ENCODE measurements around the gene SLC25A21. TPM values are rescaled to one million over a fixed set of nuclear protein-coding genes. Genes with fewer than 3 reads are reported as not detected.

Gene SLC25A21
- total RNA-seq, 1 donor from 2014 or later, result 6.4 TPM

- no peak overlapping the region for H2AFZ ChIP-seq (replicated peaks)
- H3K36me3 ChIP-seq, result no peaks in the 10 kb centered on the region
- no peak overlapping the region for H3K27ac ChIP-seq
- no peaks in the 10 kb centered on the region for H3K27me3 ChIP-seq
- TF ChIP-seq EZH2 (IDR thresholded peaks at IDR 0.05) (no peak), EZH2phosphoT487 (IDR thresholded peaks at IDR 0.05) (no peak)
- TF ChIP-seq, protein P1, sequence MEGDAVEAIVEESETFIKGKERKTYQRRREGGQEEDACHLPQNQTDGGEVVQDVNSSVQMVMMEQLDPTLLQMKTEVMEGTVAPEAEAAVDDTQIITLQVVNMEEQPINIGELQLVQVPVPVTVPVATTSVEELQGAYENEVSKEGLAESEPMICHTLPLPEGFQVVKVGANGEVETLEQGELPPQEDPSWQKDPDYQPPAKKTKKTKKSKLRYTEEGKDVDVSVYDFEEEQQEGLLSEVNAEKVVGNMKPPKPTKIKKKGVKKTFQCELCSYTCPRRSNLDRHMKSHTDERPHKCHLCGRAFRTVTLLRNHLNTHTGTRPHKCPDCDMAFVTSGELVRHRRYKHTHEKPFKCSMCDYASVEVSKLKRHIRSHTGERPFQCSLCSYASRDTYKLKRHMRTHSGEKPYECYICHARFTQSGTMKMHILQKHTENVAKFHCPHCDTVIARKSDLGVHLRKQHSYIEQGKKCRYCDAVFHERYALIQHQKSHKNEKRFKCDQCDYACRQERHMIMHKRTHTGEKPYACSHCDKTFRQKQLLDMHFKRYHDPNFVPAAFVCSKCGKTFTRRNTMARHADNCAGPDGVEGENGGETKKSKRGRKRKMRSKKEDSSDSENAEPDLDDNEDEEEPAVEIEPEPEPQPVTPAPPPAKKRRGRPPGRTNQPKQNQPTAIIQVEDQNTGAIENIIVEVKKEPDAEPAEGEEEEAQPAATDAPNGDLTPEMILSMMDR (IDR thresholded peaks at IDR 0.05), result no peak
- no peaks in the 10 kb centered on the region for H3F3A ChIP-seq (ENCODE audit: low read depth)
- H3K27me3 Mint-ChIP-seq (ENCODE audit: insufficient read depth, low read depth), result peaks cover 2% of the 10 kb centered on the region
- no peaks in the 10 kb centered on the region for H3K9me3 Mint-ChIP-seq
- H3K4me2 ChIP-seq, result peak overlapping the region; percentile 46
- no peaks in the 10 kb centered on the region for H4K20me1 ChIP-seq (ENCODE audit: low read depth)
- DNase-seq (ENCODE audit: low spot score), result no peak
- H3K79me2 ChIP-seq (ENCODE audit: low read depth), result no peaks in the 10 kb centered on the region
- H3K4me1 ChIP-seq, result peaks cover 17% of the 10 kb centered on the region
- no peaks in the 10 kb centered on the region for H3K36me3 Mint-ChIP-seq
- H3K4me3 Mint-ChIP-seq, result no peak overlapping the region
- H3K9me3 ChIP-seq (ENCODE audit: low read depth), result no peaks in the 10 kb centered on the region
- no peaks in the 10 kb centered on the region for H3K4me1 Mint-ChIP-seq
- no peak overlapping the region for H3K9ac ChIP-seq
- H3K27ac Mint-ChIP-seq, result no peak overlapping the region
- no peak overlapping the region for H3K4me3 ChIP-seq
Observed at GRCh38 chr14:36797634-36798033, 374.8 kb downstream of the SLC25A21 start.

GRCh38 chr14:36791402-36791801 lies 381.0 kb downstream of the SLC25A21 start:
- Histone ChIP-seq H3K4me2 (no peak overlapping the region), H3K4me3 (no peak overlapping the region), H3K36me3 (no peaks in the 10 kb centered on the region), H3K27ac (no peak overlapping the region), H3K4me1 (peaks cover 1% of the 10 kb centered on the region), H4K20me1 (ENCODE audit: low read depth) (no peaks in the 10 kb centered on the region), H3K9ac (no peak overlapping the region), H3K79me2 (ENCODE audit: low read depth) (no peaks in the 10 kb centered on the region), H3K27me3 (no peaks in the 10 kb centered on the region), H2AFZ (replicated peaks) (no peak overlapping the region), H3K9me3 (ENCODE audit: low read depth) (no peaks in the 10 kb centered on the region), H3F3A (ENCODE audit: low read depth) (no peaks in the 10 kb centered on the region)
- peaks cover 2% of the 10 kb centered on the region for H3K27me3 Mint-ChIP-seq (ENCODE audit: insufficient read depth, low read depth)
- H3K36me3 Mint-ChIP-seq, result no peaks in the 10 kb centered on the region
- H3K9me3 Mint-ChIP-seq, result no peaks in the 10 kb centered on the region
- no peaks in the 10 kb centered on the region for H3K4me1 Mint-ChIP-seq
- H3K27ac Mint-ChIP-seq, result no peak overlapping the region
- TF ChIP-seq, protein P1 (IDR thresholded peaks at IDR 0.05), result no peak
- TF ChIP-seq EZH2phosphoT487 (IDR thresholded peaks at IDR 0.05) (no peak), EZH2 (IDR thresholded peaks at IDR 0.05) (no peak)
- no peak for DNase-seq (ENCODE audit: low spot score)
- H3K4me3 Mint-ChIP-seq, result no peak overlapping the region

GRCh38 chr14:36785511-36785910 lies 386.9 kb downstream of the SLC25A21 start:
- Histone ChIP-seq H3K36me3 (no peaks in the 10 kb centered on the region), H4K20me1 (ENCODE audit: low read depth) (no peaks in the 10 kb centered on the region), H3K4me3 (no peak overlapping the region), H3K9ac (no peak overlapping the region), H3K27me3 (no peaks in the 10 kb centered on the region), H3K4me1 (no peaks in the 10 kb centered on the region), H3K79me2 (ENCODE audit: low read depth) (no peaks in the 10 kb centered on the region), H3K4me2 (no peak overlapping the region), H2AFZ (replicated peaks) (no peak overlapping the region), H3K9me3 (ENCODE audit: low read depth) (peaks cover 9% of the 10 kb centered on the region), H3K27ac (no peak overlapping the region), H3F3A (ENCODE audit: low read depth) (no peaks in the 10 kb centered on the region)
- DNase-seq (ENCODE audit: low spot score), result no peak
- Mint-ChIP-seq H3K4me3 (no peak overlapping the region), H3K36me3 (no peaks in the 10 kb centered on the region), H3K4me1 (no peaks in the 10 kb centered on the region), H3K27me3 (ENCODE audit: insufficient read depth, low read depth) (no peaks in the 10 kb centered on the region), H3K9me3 (peaks cover 5% of the 10 kb centered on the region), H3K27ac (no peak overlapping the region)
- TF ChIP-seq, protein P1 (IDR thresholded peaks at IDR 0.05), result no peak
- TF ChIP-seq EZH2 (IDR thresholded peaks at IDR 0.05) (no peak), EZH2phosphoT487 (IDR thresholded peaks at IDR 0.05) (no peak)
